ENCODE data around the gene MTA1. TPM values are rescaled to one million over a fixed set of nuclear protein-coding genes. Genes with fewer than 3 reads are reported as not detected.
A peak's percentile ranks its signal among the peaks of the same experiment; 100 is the strongest.

Gene MTA1
- total and polyA plus RNA-seq, 10 of the 15 experiments (the other 5 are each of a cell fraction or from before 2014, with no cell fraction given) = 0.14 to 162 (median 30.6) TPM

- TF ChIP-seq TCF12 (IDR thresholded peaks at IDR 0.05; ENCODE audit: low read depth, low read length) (no peak; the same call in 1 of the 2 replicates), ZBED1 (IDR thresholded peaks at IDR 0.05; ENCODE audit: borderline replicate concordance) (peak; percentile 98), ZBTB4 (CRISPR knock-in tag; IDR thresholded peaks at IDR 0.05) (no peak), PAX5 (IDR thresholded peaks at IDR 0.05; ENCODE audit: borderline replicate concordance, low read depth, low read length) (peak; percentile 7; the same call in 1 of the 2 replicates), KLF5 (IDR thresholded peaks at IDR 0.05; ENCODE audit: partially characterized antibody) (peak; percentile 67), CHD4 (IDR thresholded peaks at IDR 0.05) (no peak), NR2F1 (conservative IDR thresholded peaks at IDR 0.05) (peak; percentile 77), HCFC1 (IDR thresholded peaks at IDR 0.05; ENCODE audit: low read length) (peak; percentile 70), SRF (IDR thresholded peaks at IDR 0.05; ENCODE audit: low read depth in 2 of 2, low read length in 2 of 2) (peak in 1 of 2 experiments; percentile 31; a peak in 1 of 4 replicates), TARDBP (IDR thresholded peaks at IDR 0.05; ENCODE audit: borderline replicate concordance) (0 out of 2 replicates have a peak, but pooled peaks have one; percentile 58), EGR1 (IDR thresholded peaks at IDR 0.05; ENCODE audit: borderline replicate concordance in 1 of 2, low read depth in 2 of 2, low read length in 2 of 2) (peak in 1 of 2 experiments; percentile 9; a peak in 1 of 3 replicates), SUPT20H (IDR thresholded peaks at IDR 0.05; ENCODE audit: borderline replicate concordance, control insufficient read depth, low read depth, low read length) (no peak), MTA2 (IDR thresholded peaks at IDR 0.05; ENCODE audit: low read depth) (no peak), ZNF687 (IDR thresholded peaks at IDR 0.05) (peak; percentile 65), TCF3 (IDR thresholded peaks at IDR 0.05; ENCODE audit: borderline replicate concordance, insufficient read depth, low read depth, low read length) (no peak; the same call in 1 of the 2 replicates), EP300 (IDR thresholded peaks at IDR 0.05; ENCODE audit: borderline replicate concordance in 1 of 2, control insufficient read depth in 1 of 2, low read depth in 2 of 2, low read length in 2 of 2) (no peak)
- TF ChIP-seq, protein P1, sequence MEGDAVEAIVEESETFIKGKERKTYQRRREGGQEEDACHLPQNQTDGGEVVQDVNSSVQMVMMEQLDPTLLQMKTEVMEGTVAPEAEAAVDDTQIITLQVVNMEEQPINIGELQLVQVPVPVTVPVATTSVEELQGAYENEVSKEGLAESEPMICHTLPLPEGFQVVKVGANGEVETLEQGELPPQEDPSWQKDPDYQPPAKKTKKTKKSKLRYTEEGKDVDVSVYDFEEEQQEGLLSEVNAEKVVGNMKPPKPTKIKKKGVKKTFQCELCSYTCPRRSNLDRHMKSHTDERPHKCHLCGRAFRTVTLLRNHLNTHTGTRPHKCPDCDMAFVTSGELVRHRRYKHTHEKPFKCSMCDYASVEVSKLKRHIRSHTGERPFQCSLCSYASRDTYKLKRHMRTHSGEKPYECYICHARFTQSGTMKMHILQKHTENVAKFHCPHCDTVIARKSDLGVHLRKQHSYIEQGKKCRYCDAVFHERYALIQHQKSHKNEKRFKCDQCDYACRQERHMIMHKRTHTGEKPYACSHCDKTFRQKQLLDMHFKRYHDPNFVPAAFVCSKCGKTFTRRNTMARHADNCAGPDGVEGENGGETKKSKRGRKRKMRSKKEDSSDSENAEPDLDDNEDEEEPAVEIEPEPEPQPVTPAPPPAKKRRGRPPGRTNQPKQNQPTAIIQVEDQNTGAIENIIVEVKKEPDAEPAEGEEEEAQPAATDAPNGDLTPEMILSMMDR (IDR thresholded peaks at IDR 0.05 in 2 of 3, conservative IDR thresholded peaks at IDR 0.05 in 1 of 3; ENCODE audit: control insufficient read depth in 2 of 3, extremely low read depth in 1 of 3, insufficient read depth in 1 of 3, low read depth in 3 of 3, low read length in 3 of 3) = peak; percentile 69 to 93 (median 78); a peak in 5 of 6 replicates
- TF ChIP-seq, protein P2, sequence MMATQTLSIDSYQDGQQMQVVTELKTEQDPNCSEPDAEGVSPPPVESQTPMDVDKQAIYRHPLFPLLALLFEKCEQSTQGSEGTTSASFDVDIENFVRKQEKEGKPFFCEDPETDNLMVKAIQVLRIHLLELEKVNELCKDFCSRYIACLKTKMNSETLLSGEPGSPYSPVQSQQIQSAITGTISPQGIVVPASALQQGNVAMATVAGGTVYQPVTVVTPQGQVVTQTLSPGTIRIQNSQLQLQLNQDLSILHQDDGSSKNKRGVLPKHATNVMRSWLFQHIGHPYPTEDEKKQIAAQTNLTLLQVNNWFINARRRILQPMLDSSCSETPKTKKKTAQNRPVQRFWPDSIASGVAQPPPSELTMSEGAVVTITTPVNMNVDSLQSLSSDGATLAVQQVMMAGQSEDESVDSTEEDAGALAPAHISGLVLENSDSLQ (IDR thresholded peaks at IDR 0.05) = peak; percentile 87
Observed at GRCh38 chr14:105490572-105491365, 71.1 kb downstream of the MTA1 start, which contains the start of gene TEDC1 (continued).
